Right lung (tissue), 5 donors: Measurements from ENCODE around the gene TRPM5. TPM values are rescaled to one million over a fixed set of nuclear protein-coding genes. Genes with fewer than 3 reads are reported as not detected.
A peak's percentile ranks its signal among the peaks of the same experiment; 100 is the strongest.

Experiments used
- DNase-seq, 2 donors: peaks; one replicate each; pipeline ENCODE4 v3.0.0-alpha.2; 2013
- polyA plus RNA-seq, 5 donors: library from polyadenylated mRNA; unstranded; fragments of 120-200 nt; gene quantifications; one replicate each; pipeline versions ENCODE4 v1.2.1 to v1.2.3, GENCODE V29; 2013; ENCODE audit warnings: inconsistent platforms in 1 of 5, low replicate concordance in 1 of 5; ENCODE audit not compliant: insufficient read length in 5 of 5, insufficient read depth in 1 of 5

Gene TRPM5
- polyA plus RNA-seq, 5 donors: 0.10 to 0.29 (median 0.13) TPM

DNA sequence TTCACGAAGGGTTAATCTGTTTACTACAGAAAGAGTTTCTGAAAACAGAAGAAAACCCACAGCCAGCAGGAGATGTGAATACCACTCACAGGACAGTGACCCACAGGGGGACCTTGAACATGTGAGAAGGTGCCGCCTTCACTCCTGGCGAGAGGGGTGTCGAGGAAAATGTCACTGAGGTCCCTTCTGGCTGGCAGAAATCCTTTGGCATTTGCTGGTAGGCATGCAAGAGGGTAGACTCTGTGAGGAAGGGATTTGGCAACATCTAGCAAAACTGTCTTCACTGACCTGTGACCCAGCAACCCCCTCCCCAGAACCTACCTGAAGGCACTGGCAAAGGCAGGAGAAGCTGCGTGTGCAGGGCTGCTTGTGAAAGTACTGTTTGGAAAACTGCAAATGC lies 9.1 kb upstream of the TRPM5 start:
- DNase-seq: no peak

DNA sequence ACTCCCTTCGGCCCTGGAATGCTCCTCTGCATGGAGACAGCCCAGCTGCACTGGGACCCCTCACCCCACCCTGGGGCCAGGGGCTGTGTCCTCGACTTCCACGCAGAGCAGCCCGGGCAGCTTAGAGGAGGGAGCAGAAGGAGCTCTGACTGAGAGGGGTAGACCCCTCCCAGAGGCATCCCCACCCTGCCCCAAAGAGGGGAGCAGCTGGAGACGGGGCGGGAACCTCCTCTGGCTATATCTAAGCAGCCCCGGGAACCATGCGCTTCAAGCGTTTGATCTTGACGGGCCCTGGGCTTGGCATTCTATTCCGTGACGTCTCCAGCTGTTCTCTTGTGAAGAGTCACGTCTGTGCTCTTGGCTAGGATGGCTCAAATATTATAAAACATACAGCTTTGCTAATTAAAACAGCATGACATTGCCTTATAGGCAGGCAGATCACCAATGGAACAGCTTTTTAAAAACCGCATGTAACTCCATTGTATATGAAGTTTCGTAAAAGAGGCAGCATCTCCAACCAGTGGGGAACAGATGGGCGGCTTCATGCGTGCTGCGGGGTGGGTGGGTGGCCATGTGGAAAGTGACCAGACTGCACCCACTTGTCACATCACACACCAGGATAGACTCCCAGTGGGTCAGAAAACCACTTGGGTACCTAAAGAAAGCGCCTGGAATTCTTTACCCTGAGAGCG lies 8.2 kb upstream of the TRPM5 start:
- DNase-seq: peak; percentile 73 to 81

DNA sequence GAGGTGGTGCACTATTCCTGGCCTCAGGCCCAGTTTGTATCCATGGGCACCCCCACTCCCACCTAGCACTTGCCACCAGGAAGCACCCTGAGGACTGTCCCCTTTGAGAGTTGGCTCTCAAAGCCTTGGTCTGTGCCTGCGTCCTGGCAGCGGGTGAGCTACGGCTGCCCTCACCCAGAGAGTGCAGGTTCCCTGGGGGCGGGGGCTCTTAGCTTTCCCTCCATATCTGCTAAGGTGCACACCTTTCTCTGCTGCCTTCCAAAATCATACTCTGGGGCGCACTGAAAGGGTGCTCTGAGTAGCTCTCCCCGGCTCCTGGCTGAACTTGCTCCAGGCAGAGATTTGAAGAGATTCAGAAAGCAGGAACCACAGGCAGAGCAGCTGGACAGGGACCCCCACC lies 7.6 kb upstream of the TRPM5 start:
- DNase-seq: no peak

DNA sequence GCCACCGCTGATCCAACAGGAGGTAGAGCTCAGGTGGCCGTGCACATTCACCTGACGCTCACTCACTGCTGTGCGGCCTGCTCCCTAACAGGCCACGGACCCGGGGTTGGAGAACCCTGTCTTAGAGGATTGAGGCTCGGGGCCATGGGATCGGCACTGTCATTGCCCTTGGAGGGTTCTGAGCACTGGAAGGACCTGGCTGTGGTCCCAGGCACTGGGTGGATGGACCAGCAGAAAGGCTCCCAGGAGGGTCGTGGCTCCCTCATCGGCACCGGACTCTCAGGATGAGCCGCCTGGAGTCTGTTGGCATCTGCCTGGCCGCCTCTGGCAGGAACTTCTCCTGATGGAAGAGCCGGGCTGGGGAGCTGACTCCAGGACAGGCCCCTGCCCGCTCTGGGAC lies 7.0 kb upstream of the TRPM5 start:
- DNase-seq: no peak

DNA sequence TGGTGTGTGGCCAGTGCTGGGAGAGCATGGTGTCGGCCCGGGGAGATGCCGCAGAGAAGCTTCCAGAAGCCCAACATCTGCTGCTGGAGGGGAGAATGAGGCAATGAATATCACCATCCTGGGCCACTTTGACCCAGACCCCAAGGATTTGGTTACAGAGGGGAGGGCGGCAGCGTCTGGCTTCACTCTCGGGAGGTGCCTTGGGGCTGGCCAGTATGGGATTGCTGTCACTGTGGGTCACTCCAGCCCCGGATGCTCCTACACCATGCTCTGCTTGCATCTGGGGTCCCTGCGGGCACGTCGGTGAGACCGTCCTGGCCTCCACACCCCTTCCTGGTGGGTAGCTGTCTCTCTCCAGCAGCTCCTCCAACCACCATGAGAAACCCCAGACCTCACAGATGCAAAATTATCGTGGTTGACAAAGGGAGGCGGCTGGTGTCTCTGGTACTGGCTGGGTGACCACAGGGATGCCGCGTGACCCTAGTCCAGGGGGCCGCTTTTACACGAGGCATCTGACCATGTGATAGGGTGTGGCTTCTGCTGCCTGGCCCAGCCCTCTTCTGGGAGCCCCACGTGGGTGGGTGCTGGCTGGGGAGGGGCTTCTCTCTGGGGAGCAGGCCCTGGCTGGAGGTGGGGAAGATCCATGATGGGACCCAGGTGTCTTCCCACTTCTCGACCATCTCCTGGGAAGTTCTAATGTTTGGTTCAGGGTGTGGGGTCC lies 6.2 kb upstream of the TRPM5 start:
- no peak for DNase-seq

DNA sequence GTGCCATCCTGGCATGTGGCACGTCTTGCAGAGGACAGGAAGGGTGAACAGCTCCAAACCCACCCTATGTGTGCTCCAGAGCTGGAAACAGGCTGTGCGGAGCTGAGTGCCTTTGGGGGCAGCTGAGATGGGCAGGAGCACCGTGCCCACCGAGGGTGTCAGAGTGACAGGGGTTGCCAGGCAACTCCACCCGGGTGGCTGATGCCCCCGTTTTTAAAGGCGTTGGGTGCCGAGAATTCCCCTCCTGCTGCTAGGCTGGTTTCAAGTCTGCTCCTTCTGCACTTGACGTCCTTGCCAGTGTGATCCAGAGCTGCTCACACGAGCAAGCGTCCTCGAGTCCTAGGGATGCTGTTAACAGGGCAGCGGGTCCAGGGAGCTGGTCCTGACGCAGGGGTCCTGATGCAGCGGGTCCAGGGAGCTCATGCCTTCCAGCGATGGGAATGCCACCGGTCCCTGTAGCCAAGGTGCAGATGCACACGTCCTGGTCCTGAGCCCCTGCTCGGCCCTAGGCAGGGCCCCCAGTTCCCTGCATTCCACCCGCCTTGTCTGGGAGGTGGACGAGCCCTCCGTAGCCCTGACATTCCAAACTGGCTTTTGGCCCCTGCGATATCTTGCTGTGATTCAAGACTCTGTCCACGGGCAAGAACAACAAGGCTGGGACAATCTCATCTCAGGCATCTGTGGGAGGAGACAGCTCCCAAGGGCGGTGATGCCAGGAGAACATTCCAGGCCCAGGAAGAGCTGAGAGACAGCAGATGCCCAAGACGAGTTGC lies 5.4 kb upstream of the TRPM5 start:
- no peak for DNase-seq

DNA sequence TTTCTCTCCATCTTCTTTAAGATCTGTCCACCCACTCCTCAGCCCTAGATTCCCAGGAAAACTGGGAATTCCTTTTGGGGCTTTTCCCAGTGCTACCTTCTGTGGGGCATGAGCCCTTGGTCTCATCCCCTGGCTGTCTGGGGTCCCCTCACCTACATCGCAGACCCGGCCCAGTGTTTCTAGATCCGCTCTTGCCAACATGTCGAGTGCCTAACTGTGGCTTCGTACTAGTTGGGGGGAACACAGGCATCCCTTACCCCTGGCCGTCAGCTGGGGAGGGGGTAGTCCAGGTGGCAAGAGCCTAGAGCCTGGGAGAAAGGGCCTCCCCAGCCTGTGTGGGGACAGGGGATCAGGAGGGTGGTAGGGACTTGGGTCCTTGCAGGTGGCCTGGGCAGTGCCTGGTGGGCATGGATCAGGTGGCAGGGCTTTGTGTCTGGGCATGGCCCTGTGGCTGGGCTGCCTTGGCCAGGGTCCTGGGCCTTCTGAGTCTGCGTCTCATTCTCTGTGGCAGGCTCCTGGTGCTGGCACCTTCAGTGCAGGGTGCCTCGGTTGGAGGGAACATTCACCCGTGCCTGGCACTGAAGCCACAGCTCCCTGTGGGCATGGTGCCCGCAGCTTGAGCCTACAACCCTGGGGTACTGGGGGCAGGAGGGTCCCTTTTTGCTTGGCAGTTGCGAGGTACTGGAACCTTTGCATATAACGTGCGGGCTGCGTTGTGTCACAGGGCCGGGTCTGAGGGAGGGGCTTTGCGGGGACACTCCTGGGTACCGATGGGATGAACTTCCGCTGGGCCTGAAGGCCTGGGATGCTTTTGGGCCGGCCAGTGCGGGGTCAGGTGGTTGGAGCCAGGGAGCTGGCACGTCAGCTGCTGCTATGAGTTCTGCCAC lies 4.6 kb upstream of the TRPM5 start:
- DNase-seq: no peak

DNA sequence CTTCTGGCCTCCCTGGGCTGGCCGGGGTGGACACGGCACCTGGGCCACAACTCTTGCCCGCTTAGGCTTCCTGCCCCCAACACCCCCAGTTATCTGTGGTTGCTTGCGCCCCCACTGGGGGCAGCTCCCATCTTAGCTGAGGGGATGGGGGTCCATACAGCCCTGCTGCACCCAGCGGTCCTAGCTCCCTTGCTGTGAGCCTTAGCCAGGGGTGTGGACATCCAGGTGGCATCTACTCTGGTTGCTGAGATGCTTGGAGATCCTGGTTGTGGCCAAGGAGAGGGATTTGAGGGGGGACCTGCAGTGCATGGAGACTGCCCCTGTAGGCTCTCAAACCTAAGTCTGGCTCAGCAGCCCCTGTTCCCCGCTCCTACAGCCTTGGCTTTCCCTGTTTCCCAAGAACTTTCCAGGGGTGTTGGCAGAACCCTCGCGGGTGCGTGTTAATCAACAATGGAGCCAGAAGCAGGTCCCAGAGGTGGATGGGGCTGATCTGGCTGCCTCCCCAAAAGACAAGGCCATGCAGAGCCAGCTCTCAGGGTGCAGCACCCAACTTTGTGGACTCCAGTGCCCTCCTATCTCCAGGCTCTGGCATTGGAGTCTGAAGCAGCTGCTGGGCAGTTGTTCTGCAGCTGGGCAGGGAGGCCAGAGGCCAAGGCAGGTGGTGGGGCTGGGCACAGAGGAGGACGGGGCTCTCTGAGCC lies 3.8 kb upstream of the TRPM5 start:
- no peak for DNase-seq

DNA sequence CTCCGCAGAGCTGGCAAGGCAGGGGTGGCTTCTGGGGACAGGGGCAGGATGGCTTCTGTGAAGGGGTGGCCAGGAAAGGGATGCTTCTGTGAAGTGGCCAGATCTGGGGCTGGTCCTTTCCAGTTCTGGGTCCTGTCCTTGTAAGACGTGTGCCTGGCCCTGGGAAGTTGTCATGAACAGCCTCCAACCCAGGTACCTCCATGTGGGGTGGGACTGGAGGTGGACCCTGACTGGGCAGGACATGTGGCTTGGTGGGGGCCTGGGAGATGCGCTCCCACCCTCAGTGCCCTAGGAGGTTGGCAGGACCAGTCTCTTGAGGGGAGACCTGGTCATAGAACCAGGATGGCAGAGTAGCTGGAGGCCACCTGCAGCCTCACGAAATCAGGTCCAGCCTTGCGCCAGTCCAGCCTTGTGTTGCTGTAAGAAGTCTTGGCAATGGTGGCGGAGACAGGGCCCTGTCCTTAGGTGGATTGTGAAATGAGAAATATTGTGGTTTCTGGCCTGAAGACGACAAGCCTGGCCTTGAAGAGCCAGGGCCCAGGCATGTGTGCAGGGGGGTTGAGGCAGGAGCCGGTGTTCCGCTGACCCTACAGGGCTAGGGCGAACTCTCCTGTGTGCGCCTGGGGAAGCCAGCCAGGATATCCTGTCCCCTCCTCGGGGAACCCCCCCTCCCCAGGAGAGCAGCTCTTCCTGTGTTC lies 3.1 kb upstream of the TRPM5 start:
- DNase-seq: no peak

DNA sequence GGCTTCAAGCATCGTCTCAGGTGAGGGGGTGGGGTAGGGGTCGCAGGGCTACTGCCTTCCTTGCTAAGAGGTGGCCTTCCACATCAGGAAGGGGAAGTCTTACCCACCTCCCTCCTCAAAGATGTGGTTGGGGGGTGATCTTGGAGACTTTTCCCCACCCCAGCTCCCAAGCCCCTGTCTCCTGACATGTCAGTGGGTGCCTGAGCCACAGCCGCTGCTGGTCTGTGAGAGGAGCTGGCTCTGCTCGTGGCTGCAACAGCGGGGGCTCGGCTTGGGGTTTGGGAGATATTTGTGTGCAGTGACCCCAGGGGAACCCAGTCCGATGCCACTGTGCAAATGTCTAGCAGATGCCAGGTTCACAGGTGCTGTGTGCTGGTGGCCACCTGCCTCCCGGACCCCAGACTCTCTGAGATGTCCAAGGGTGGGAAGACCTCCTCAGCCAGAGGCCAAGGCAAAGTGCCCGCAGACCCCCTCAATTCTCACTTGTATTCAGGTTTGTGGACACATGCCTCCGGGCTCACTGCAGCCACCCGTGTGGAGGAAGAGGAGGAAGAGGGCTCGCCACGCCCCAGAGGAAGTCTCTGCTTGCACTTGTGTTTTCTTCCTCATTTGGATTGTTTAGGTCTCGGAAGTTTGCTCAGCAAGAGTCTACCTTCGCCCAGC lies 2.4 kb upstream of the TRPM5 start:
- no peak for DNase-seq

DNA sequence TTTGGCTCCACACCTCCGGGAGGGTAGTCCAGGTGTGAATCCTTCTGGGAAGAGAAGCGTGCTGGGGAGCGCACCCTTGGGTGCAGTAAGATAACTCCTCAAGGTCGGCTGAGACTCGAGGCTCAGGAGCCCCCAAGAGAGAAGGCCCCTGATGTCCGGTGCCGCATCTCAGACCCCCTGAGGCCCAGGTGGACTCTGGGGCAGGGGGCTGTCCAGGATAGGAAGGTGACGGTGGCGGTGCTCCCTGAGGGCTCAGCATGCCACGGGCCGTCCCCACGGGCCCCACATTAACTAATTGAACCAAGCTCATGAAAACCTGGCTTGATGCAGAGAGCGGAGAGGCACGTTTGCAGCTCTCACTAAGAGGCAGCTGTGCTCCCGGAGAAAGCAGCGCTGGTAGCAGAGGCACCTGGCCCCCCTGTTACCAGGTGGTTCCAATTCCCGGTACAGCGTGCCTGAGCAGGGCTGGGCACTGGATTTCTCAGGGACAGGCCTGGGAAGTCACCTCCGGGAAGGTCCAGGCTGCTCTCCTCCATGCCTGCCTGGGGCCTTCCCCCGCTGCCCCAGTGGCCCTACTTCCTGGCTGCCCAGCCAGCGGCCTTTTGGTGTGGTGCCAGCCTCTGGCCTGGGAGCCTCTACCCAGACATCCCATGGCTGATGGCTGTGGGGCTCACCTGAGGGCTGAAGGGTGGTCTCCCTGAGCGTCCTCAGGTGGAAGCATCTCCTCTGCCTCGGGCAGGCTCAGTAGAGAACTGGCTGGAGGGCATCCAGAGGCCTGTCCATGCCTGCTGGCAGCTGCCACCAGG lies 1.6 kb upstream of the TRPM5 start:
- no peak for DNase-seq

DNA sequence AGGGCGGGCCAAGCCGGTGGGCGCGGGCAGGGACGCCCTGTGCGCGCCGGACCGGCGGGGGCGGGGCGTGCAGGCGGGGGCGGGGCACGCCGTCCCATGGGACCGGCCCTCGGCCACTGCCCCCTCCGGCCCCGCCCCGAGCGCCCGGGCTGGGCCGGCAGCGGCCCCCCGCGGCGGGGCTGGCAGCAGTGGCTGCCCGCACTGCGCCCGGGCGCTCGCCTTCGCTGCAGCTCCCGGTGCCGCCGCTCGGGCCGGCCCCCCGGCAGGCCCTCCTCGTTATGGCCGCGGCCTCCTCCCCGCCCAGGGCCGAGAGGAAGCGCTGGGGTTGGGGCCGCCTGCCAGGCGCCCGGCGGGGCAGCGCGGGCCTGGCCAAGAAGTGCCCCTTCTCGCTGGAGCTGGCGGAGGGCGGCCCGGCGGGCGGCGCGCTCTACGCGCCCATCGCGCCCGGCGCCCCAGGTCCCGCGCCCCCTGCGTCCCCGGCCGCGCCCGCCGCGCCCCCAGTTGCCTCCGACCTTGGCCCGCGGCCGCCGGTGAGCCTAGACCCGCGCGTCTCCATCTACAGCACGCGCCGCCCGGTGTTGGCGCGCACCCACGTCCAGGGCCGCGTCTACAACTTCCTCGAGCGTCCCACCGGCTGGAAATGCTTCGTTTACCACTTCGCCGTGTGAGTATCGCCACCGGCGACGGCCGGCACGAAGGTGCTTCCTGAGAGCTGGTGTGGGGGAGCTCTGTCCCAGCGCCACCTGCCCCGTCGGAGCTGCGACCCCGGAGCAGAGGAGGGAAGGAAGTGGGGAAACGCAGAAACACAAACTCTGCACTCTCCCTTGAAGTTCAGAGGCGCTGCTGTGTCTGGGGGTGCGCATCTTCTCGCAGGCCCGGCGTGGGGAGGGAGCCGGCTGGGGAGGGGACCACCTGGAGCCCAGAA lies 769 bp upstream of the TRPM5 start, which contains the start of gene KCNQ1:
Gene KCNQ1, plus strand, starts transcription at position 188 of the 925 bp plus-strand sequence. Its CDS starts 91 bp downstream, at position 279.
- no peak for DNase-seq

DNA sequence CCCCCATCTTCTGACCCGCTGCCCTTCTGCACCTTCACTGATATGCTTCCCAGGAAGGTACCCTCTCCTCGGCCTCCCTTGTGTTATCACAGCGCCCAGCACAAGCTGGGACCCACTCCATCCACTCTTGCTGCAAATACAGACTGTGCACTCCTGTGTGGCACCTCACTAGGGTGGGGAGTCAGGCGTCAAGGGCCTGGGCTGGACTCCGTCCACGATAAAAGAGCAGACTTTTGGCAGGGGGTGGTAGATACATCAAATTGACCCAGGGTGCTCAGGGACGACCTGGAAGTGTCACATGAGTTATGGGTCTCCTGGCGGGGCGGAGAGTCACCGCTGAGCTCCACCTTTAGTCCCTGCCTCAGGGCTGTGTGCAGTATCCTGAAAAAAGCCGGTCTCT lies 908 bp downstream of the TRPM5 start:
- DNase-seq: no peak

DNA sequence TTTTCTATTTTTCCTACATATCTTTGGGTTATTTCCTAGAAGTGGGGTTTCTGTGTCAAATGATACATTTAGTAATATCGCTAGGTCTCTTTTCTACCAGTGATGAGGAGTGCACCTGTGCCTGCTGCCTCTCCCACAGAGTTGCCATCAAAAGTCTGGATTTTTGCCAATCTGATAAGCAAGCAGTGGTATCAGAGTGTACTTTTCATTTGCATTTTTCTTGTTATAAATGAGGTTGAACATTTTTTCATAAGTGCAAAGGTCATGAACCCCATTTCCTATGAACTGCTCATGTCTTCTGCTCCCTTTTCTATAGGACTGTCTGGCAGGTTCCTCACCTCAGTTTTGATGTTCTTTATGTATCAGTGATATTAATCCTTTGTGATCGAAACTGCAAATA lies 1.7 kb downstream of the TRPM5 start:
- no peak for DNase-seq

DNA sequence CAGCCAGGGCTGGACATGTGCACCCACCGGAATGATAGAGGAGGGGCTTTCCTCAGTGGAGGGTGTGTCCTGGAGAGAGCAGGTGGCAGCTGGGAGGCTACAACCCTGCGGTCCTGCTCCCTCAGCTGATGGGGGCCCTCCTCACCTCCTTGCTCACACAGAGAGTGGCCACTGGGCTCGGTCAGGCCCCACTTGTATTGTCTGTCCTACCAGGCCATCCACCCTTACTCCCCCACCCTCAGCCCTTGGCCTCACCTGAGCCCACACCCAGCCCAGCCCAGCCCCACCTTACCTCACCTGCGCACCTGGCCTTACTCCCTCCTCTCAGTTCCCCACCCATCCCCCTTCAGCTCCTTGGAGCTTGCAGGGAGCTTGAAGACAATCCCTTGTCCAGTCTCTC lies 3.1 kb downstream of the TRPM5 start:
- DNase-seq: no peak

DNA sequence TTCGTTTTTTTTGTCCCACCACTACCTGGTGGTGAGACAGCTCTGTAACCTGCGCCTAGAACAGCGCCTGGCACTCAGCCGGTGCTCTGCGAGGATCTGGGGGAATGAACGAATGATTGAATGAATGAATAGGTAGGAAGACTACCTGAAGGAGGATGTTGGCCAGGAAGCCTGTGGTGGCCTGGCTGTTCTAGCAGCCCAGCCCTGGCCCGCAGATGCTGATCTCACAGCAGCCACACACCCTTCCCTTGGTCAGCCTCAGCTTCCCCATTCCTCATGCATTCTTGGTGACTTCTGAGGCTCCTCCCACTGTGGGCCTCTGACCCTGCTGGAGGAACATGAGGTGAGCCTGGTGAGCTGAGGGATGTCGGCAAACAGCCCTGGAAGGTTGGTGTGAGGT lies 3.7 kb downstream of the TRPM5 start:
- DNase-seq: no peak

DNA sequence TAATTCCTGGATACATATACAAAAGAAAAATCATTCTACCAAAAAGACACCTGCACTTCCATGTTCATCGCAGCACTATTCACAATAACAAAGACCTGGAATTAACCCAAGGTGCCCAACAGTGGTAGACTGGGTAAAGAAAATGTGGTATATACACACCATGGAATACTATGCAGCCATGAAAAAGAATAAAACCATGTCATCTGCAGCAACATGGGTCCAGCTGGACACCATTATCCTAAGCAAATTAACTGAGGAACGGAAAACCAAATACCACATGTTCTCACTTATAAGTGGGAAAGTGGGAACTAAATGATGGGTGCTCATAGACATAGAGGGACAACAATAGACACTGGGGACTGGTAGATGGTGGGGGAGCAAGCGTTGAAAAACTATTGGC lies 4.5 kb downstream of the TRPM5 start:
- DNase-seq: no peak

DNA sequence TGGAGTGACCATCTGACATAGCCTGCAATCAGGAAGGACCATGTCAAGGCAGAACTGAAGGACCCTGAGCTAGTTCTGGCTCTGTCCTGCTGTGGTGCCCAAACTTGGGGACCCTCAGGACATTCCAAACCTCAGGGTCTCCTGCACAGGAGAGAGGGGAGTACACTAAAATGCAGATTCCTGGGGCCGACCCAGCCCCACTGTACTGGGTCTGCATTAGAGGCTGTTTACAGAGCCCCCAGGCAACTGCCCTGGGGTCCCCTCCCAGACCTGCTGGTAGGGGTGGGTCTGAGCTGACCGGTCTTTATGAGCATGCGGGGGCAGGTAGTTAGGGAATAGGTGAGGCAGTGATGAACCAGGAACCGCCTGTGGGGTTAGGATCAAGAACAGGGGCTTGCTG lies 6.8 kb downstream of the TRPM5 start:
- no peak for DNase-seq
